ENCODE results near the gene UBL7.

Gene UBL7

GRCh38 chr15:74421302-74422245 is 39.4 kb downstream of the UBL7 start:
- Histone ChIP-seq H3K4me2 (ENCODE audit: low read depth, low read length, poor library complexity, severe bottlenecking) (no peak overlapping the region), H3K36me3 (ENCODE audit: low read length) (no peaks in the 10 kb centered on the region), H3K9me3 (ENCODE audit: insufficient read depth, low read length) (no peaks in the 10 kb centered on the region), H3K79me2 (ENCODE audit: insufficient read depth, low read length) (no peaks in the 10 kb centered on the region), H3K27ac (ENCODE audit: low read depth, low read length) (no peak overlapping the region), H4K20me1 (ENCODE audit: low read depth, low read length) (no peaks in the 10 kb centered on the region), H3K27me3 (ENCODE audit: low read length) (no peaks in the 10 kb centered on the region), H2AFZ (ENCODE audit: low read depth, low read length, severe bottlenecking) (no peak overlapping the region), H3K4me3 (ENCODE audit: insufficient read depth, low read length, poor library complexity, severe bottlenecking) (no peak overlapping the region), H3F3A (ENCODE audit: insufficient read depth) (no peaks in the 10 kb centered on the region), H3K9ac (ENCODE audit: low read length) (no peak overlapping the region), H3K9me2 (replicated peaks; ENCODE audit: insufficient read depth, low read length) (no peaks in the 10 kb centered on the region)
- TF ChIP-seq EZH2phosphoT487 (conservative IDR thresholded peaks at IDR 0.05; ENCODE audit: low read length) (no peak), CTCF (IDR thresholded peaks at IDR 0.05; ENCODE audit: insufficient read depth, low read length, poor library complexity, severe bottlenecking) (no peak)

GRCh38 chr15:74420193-74420905 is 40.6 kb downstream of the UBL7 start:
- Histone ChIP-seq H3K27me3 (ENCODE audit: low read length) (no peaks in the 10 kb centered on the region), H3K79me2 (ENCODE audit: insufficient read depth, low read length) (no peaks in the 10 kb centered on the region), H3K27ac (ENCODE audit: low read depth, low read length) (no peak overlapping the region), H3K9ac (ENCODE audit: low read length) (no peak overlapping the region), H2AFZ (ENCODE audit: low read depth, low read length, severe bottlenecking) (no peak overlapping the region), H3K36me3 (ENCODE audit: low read length) (no peaks in the 10 kb centered on the region), H3K4me2 (ENCODE audit: low read depth, low read length, poor library complexity, severe bottlenecking) (no peak overlapping the region), H3K9me2 (replicated peaks; ENCODE audit: insufficient read depth, low read length) (no peaks in the 10 kb centered on the region), H3F3A (ENCODE audit: insufficient read depth) (no peaks in the 10 kb centered on the region), H3K4me3 (ENCODE audit: insufficient read depth, low read length, poor library complexity, severe bottlenecking) (no peak overlapping the region), H3K9me3 (ENCODE audit: insufficient read depth, low read length) (no peaks in the 10 kb centered on the region), H4K20me1 (ENCODE audit: low read depth, low read length) (no peaks in the 10 kb centered on the region)
- no peak for TF ChIP-seq CTCF (IDR thresholded peaks at IDR 0.05; ENCODE audit: insufficient read depth, low read length, poor library complexity, severe bottlenecking)
- no peak for TF ChIP-seq EZH2phosphoT487 (conservative IDR thresholded peaks at IDR 0.05; ENCODE audit: low read length)

GRCh38 chr15:74419432-74419831 is 41.5 kb downstream of the UBL7 start:
- no peak overlapping the region for H3K9ac ChIP-seq (ENCODE audit: low read length)
- no peaks in the 10 kb centered on the region for H3K79me2 ChIP-seq (ENCODE audit: insufficient read depth, low read length)
- no peak overlapping the region for H3K4me2 ChIP-seq (ENCODE audit: low read depth, low read length, poor library complexity, severe bottlenecking)
- H4K20me1 ChIP-seq (ENCODE audit: low read depth, low read length) = no peaks in the 10 kb centered on the region
- TF ChIP-seq CTCF (IDR thresholded peaks at IDR 0.05; ENCODE audit: insufficient read depth, low read length, poor library complexity, severe bottlenecking) (no peak), EZH2phosphoT487 (conservative IDR thresholded peaks at IDR 0.05; ENCODE audit: low read length) (no peak)
- no peaks in the 10 kb centered on the region for H3K9me3 ChIP-seq (ENCODE audit: insufficient read depth, low read length)
- no peaks in the 10 kb centered on the region for H3K36me3 ChIP-seq (ENCODE audit: low read length)
- H3K27ac ChIP-seq (ENCODE audit: low read depth, low read length) = no peak overlapping the region
- H3K4me3 ChIP-seq (ENCODE audit: insufficient read depth, low read length, poor library complexity, severe bottlenecking) = no peak overlapping the region
- H3F3A ChIP-seq (ENCODE audit: insufficient read depth) = no peaks in the 10 kb centered on the region
- H3K9me2 ChIP-seq (replicated peaks; ENCODE audit: insufficient read depth, low read length) = no peaks in the 10 kb centered on the region
- no peaks in the 10 kb centered on the region for H3K27me3 ChIP-seq (ENCODE audit: low read length)
- no peak overlapping the region for H2AFZ ChIP-seq (ENCODE audit: low read depth, low read length, severe bottlenecking)
